Measurements from ENCODE around the gene AQP5. TPM values are rescaled to one million over a fixed set of nuclear protein-coding genes. Genes with fewer than 3 reads are reported as not detected.

The AQP5 gene
- total RNA-seq, 1 experiment from 2014 or later: not detected

Other genes starting within 250 kb of the AQP5 start
- 554 and 683 TPM in 2 replicates for gene TMBIM6, start 220.3 kb upstream of the AQP5 start, total RNA-seq (2014; rRNA removed; shearing (Covaris generic))
- gene NCKAP5L, start 133.5 kb upstream of the AQP5 start, total RNA-seq (2014; rRNA removed; shearing (Covaris generic)): 4.9 and 8.9 TPM in 2 replicates
- gene BCDIN3D, start 118.8 kb upstream of the AQP5 start, total RNA-seq (2014; rRNA removed; shearing (Covaris generic)): 4.9 and 6.4 TPM in 2 replicates
- 0.58 TPM in 1 of 2 replicates, not detected in the other for gene FAIM2, start 58.0 kb upstream of the AQP5 start, total RNA-seq (2014; rRNA removed; shearing (Covaris generic))
- gene AQP2, start 11.1 kb upstream of the AQP5 start, total RNA-seq (2014; rRNA removed; shearing (Covaris generic)): not detected in 2 replicates
- gene AQP6, start 11.1 kb downstream of the AQP5 start, total RNA-seq (2014; rRNA removed; shearing (Covaris generic)): 0.10 TPM in 1 of 2 replicates, not detected in the other
- 115 and 140 TPM in 2 replicates for gene RACGAP1, start 63.6 kb downstream of the AQP5 start, total RNA-seq (2014; rRNA removed; shearing (Covaris generic))
- 1.6 and 3.4 TPM in 2 replicates for gene ASIC1, start 95.7 kb downstream of the AQP5 start, total RNA-seq (2014; rRNA removed; shearing (Covaris generic))
- 52.7 and 64.3 TPM in 2 replicates for gene SMARCD1, start 123.5 kb downstream of the AQP5 start, total RNA-seq (2014; rRNA removed; shearing (Covaris generic))
- gene GPD1, start 142.1 kb downstream of the AQP5 start, total RNA-seq (2014; rRNA removed; shearing (Covaris generic)): 0.25 TPM in 1 of 2 replicates, not detected in the other
- 64.8 and 70.3 TPM in 2 replicates for gene COX14, start 150.4 kb downstream of the AQP5 start, total RNA-seq (2014; rRNA removed; shearing (Covaris generic))
- gene CERS5, start 205.5 kb downstream of the AQP5 start, total RNA-seq (2014; rRNA removed; shearing (Covaris generic)): 11.7 and 15.8 TPM in 2 replicates

Measured in H4 (cell line).